HL-60/S4 treated with phorbol 12-myristate 13-acetate at 8.2 ng/mL for 4 days and 3 days (cell line): Measurements from ENCODE around the gene ITGB8.
"Not testable (repeated sequence)": the region's sequence is repeated elsewhere in the genome, so short reads cannot be mapped to it uniquely, and the experiment has no call there.

Experiments
- in situ Hi-C: fragments of 300-500 bp; cut with MboI; formaldehyde crosslinking; loops from 2 replicates; pipeline ENCODE4 v1.15.0; 2022; ENCODE audit warnings: low sequenced_read_pairs

ITGB8 gene

DNA sequence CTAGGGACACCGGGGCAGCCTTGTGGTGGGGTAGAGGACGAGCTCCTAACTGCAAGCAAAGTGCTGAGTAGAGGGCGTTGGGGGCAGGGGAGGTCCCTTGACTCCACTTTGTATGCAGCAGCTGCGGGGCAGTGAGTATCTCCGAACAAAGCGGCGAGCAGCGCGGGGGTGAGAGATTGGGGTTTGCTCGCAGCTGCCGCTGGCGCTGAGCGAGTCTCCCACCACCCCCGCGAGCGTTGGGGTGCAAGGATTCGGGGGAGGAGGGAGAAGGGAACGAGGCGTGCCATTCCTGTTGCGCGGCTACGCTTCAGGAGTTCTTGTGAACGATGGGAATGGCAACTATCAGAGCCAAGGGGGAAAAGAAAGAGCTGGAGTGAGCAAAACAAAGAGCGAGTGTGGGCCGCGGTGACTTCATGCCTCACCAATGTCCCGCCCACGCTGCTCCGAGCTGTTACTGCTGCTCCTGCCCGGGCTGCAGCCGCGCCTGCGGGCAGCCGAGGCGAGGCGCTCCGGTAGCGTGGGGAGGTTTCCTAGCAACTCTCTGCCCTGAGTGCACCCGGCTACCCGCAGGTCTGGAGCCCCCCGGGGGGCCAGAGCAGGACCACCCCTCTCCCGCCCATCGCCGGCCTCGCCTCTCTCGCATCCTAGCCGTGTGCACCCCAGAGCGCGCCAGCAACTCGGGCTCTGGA, at the start of gene ITGB8:
ITGB8 (plus strand) TSS at position 662 of the 689 bp plus-strand sequence. CDS start 907 bp downstream, outside the sequence.
- in situ Hi-C loops = loop anchor here (25.0 kb wide), 1 partner anchor 568 kb away; the partner anchor contains the start of gene TMEM196

GRCh38 chr7:20282959-20283358, 47.7 kb upstream of the ITGB8 start:
- in situ Hi-C loops = no loop called here

GRCh38 chr7:20283385-20283784, 47.3 kb upstream of the ITGB8 start:
- in situ Hi-C loops = no loop called here

DNA sequence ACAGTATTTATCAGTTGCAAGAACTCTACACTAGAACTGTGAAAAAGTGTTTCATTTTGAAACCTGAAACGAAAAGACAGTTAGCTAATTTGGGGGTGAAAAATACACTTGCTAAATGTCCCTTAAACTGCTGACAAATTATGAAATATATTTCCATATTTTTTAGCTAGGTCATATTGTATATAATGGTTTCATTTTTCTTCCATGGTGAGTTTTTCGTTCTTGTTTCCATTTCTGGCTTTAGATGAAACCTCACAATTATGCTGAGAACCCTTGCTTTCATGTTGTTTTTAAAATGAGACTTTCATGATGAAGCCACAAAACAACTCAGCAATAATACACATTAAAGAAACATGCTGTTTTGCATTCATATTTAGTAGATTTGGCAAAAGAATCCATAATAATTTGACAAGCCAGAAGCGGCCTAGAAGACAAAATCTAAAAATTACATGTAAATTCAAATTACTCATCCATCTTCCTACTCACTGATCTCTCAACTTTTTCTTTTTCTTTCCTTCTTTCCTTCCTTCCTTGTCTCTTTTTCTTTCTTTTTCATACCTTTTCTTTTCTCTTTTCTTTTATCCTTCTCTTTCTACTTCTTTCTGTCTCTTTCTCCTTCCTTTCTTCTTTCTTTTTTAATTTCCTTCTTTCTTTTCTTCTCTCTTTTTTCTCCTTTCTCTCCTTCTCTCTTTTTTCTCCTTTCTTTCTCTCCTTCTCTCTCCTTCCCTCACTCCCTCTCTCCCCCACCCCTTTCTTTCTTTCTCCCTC, 46.5 kb upstream of the ITGB8 start:
- in situ Hi-C loops = no loop called here

GRCh38 chr7:20284771-20285143, 45.9 kb upstream of the ITGB8 start:
- in situ Hi-C loops = no loop called here

DNA sequence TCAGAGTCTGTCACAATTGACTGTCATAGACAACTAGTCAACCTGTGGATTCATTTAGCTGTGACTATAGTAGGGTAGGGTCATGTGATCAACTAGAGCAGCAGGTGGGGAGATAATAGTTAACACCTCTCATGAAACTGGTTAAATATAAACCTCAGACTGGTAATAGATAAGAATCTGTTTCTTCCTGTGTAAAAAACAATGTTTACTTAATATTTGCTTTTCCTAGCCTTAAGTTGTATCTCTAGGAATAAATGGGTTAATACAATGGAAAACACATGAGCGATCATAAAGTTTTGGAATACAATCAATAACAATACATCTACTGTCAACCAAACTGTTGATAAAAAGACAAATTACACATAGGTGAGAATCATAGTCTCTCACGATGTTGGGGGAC, 43.4 kb upstream of the ITGB8 start:
- in situ Hi-C loops = no loop called here

GRCh38 chr7:20288036-20288435, 42.7 kb upstream of the ITGB8 start:
- in situ Hi-C loops = no loop called here

DNA sequence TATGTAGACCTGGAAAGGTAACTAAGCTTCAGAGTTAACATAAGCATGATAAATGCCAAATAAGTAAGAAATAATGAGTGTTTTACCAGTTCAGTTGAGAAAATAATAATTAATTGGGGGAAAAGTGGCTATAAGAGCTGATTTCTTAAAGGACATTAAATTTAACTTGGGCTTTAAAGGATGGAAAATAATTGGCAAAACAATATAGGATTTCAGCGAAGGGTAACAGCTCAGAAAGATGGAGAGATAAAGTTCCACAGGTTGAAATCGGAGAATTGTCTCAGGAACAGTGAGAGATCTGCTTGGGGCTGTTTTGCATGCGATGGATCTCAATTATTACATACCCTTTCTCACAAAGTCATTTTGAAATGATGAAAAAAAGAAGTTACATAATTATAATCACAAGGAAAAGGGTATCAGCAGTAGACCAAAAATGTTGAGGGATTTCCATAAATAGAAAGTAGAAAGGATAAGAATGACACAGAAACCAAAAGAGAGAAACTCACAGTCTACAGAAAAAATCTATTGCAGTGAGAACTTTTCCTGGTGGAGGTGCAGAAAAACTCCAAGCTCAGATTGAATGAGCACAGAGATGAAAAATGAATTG, 40.1 kb upstream of the ITGB8 start:
- in situ Hi-C loops = no loop called here

DNA sequence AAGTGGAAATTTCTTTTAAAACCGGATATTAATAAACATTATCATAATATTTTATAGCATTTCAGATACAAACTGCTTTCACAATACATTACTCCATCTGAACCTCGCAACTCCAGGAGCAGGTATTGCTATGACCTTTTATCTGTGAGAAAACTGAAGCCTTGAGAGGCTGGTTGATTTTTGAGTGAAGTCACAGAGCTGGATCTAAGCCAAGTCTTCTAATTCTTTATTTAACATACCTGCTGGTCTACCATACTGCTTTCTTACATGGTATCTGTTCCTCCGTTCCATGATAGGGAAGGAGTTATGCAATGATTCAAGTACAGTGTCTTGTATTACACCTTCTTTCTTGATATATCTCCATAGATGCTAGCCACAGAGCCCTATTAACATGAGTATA, 37.4 kb upstream of the ITGB8 start:
- in situ Hi-C loops = no loop called here

DNA sequence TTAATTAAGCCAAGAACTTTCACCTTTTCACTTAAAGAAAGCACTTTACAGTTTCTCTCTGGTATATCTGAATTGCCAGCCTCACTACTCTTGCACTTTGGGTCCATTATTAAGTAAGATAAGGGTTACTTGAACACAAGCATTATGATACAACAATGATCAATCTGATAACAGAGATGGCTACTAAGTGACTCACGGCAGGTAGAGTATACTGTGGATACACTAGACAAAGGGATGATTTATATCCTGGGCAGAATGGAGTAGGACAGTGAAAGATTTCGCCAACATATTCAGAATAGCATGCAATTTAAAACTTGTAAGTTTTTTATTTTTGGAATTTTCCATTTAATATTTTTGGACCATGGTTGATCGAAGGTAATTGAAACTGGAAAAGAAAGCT, 34.3 kb upstream of the ITGB8 start:
- in situ Hi-C loops = no loop called here

- in situ Hi-C loops = no loop called here
Measured at GRCh38 chr7:20296901-20297300, 33.8 kb upstream of the ITGB8 start.

DNA sequence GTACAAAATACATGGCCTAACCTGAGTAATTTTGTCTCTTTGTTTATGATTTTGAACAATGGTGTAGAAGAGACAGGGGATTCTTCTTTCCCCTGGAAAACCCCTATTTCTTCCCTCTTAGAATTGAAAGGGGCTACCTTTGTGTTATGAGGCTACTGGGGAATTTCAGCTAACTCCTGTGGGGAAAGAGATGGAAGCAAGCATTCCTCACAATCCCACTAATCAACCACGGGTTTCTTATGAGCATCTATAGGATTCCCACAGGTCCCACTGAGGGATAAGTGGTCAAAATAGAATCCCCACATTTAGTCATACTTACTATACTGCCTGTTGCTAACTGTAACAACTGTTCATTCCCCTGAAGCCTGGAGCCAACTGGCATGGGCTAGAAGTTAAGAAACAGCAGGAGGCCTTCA, 32.2 kb upstream of the ITGB8 start:
- in situ Hi-C loops = no loop called here

GRCh38 chr7:20299145-20299544, 31.6 kb upstream of the ITGB8 start:
- in situ Hi-C loops = no loop called here

- in situ Hi-C loops = no loop called here
Measured at GRCh38 chr7:20299647-20300312, 30.9 kb upstream of the ITGB8 start.

DNA sequence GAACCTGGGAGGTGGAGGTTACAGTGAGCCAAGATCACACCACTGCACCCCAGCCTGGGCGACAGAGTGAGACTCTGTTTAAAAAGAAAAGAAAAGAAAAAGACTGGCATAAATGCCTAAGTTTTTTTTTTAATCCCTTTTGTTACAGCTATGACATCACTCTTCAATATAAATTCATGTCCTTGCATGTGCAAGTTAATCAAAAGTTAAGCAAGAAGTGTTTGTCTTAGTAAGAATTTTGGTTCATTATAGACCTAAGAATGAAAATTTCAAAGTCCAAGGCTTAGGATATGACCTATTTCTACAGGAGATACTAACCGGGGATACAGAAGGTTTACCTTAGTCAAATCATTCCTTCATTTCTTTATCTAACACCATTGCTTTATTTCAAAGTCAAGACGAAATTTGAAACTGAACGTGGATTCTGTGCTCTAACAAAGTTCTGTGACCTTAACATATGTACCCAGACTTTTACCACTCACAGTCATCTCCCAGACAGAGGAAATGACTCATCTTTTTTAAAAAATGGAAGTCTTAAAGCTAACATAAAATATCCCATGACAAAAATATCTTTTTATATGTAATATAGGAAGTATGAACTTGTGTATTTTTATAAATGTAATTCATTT, 29.3 kb upstream of the ITGB8 start:
- in situ Hi-C loops = no loop called here

GRCh38 chr7:20302300-20302699, 28.4 kb upstream of the ITGB8 start:
- in situ Hi-C loops = not testable (repeated sequence)

DNA sequence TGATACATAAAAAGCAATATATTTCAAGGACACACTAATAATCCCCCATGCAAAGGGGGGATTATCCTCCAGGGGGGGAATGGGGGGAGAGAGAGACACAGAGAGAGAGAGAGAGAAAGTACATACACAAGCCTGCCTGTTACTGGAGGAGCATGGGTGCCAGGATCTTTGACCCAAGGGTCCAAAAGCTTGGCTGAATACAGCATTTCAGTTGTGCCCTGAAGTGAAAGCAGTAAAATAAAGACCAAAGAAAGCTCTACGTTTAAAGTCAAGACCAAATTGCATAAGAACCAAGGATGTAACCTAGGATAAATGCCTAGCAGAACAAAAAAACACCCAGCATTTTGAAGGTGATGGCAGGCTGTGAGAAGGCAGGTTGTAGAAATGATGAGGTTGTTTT, 27.8 kb upstream of the ITGB8 start:
- in situ Hi-C loops = no loop called here

- in situ Hi-C loops = no loop called here
Measured at GRCh38 chr7:20304366-20304765, 26.3 kb upstream of the ITGB8 start.

- in situ Hi-C loops = no loop called here
Measured at GRCh38 chr7:20305726-20306125, 25.0 kb upstream of the ITGB8 start.

DNA sequence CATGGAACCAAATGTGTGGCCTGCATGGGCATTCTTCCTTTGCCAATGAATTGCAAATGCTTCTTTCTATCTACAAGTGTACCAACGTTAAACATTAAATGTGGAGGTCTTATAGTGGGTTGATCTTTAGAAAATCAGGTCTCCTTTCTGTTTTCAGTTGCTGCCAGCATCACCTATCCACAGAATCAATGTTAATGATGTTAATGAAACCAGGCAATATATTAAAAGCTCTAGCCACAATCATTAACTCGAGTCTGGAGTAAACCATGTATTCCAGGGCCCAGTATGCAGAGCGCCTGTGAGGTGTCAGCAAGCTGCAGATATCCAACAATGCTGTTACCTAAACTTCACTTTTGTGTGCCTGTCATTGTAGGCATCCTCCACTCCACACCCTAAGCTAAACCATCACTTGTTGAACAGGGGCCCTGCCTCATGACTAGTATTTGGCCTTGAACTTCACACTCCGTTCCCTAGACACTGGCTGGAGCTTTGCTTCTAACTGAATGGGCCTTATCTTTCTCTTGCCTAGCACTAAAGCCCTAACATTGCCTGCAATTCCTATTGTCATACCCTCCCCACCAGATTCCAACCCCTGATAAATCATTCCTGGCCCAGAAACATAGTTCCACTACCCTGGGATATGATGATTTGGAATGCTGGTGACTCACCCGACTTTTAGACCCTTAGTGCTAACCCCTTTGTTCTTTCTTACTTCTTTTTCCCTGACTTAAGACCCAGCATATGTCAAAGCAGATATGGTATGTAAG, 24.3 kb upstream of the ITGB8 start:
- in situ Hi-C loops = no loop called here
